Body of pancreas (tissue), 4 donors: ENCODE results near the gene KRT8. TPM values are rescaled to one million over a fixed set of nuclear protein-coding genes. Genes with fewer than 3 reads are reported as not detected.
A peak's percentile ranks its signal among the peaks of the same experiment; 100 is the strongest.

Experiments
- ATAC-seq: fragments of 150-250 bp; one replicate; pipeline ENCODE4 v1.9.1; 2016
- DNase-seq, 4 donors: peaks; one replicate each; pipeline ENCODE4 v3.0.0-alpha.2; 2019
- H3K27ac ChIP-seq, 4 donors: fragments of 200-600 bp; sonication (generic); 1 replicate in 3 of 4; 2 replicates in 1 of 4; pipeline versions ENCODE4 v1.5.1 to v1.6.1; 2016 to 2019; ENCODE audit warnings: mild to moderate bottlenecking in 1 of 4, mixed read lengths in 1 of 4, moderate library complexity in 1 of 4
- H3K27me3 ChIP-seq, 2 donors: fragments of 200-600 bp; sonication (generic); one replicate each; pipeline ENCODE4 v1.6.0; 2016; ENCODE audit warnings: mild to moderate bottlenecking in 1 of 2
- H3K36me3 ChIP-seq, 2 donors: fragments of 200-600 bp; sonication (generic); replicated peaks in 1 of 2; 2 replicates each; pipeline ENCODE4 v1.5.1; 2016; ENCODE audit warnings: low read depth in 2 of 2; ENCODE audit not compliant: insufficient read depth in 1 of 2
- H3K4me1 ChIP-seq: fragments of 200-600 bp; sonication (generic); one replicate; pipeline ENCODE4 v1.6.0; 2016
- H3K4me3 ChIP-seq, 2 donors: fragments of 200-600 bp; sonication (generic); 1 replicate in 1 of 2; 2 replicates in 1 of 2; pipeline ENCODE4 v1.5.1; 2016 to 2019
- H3K9me3 ChIP-seq, 3 donors: fragments of 200-600 bp; sonication (generic); 1 replicate in 2 of 3; 2 replicates in 1 of 3; pipeline ENCODE4 v1.5.1; 2016
- CTCF ChIP-seq, 7 experiments: fragments of 450-650 bp in 4 of 7; fragments of 200-600 bp in 3 of 7; sonication (generic) in 3 of 7; IDR thresholded peaks; one replicate each; pipeline ENCODE4 v1.5.1; 2016 to 2019; ENCODE audit warnings: antibody characterized with exemption in 7 of 7
- POLR2A ChIP-seq, 3 donors: fragments of 450-650 bp; IDR thresholded peaks; one replicate each; pipeline ENCODE4 v1.6.1; 2016; ENCODE audit warnings: antibody characterized with exemption in 3 of 3, mild to moderate bottlenecking in 2 of 3
- WGBS, 2 donors: methylation state at CpG; one replicate each; pipeline ENCODE4 v1.1.5; 2017; 5-methylcytosine and 5-hydroxymethylcytosine counted together
- intact Hi-C: fragments of 100-400 bp; cut with DNase I; formaldehyde crosslinking; loops from one replicate; pipeline ENCODE4 v1.15.1; 2023
- total RNA-seq, 2 donors: library from RNA; depleted of rRNA; stranded (reverse); fragments of >200 nt; gene quantifications; one replicate each; pipeline ENCODE4 v1.1.0, GENCODE V29; 2016

The KRT8 gene
- total RNA-seq, 2 donors from 2014 or later = 394 to 455 TPM

- DNase-seq (peak in 2 of 4 donors; percentile 28 to 57), ATAC-seq (no peak)
- Histone ChIP-seq H3K9me3 (no peaks in the 10 kb centered on the region), H3K4me3 (no peak overlapping the region), H3K4me1 (peaks cover 77% of the 10 kb centered on the region), H3K27ac (peak overlapping the region; percentile 32 to 98 (median 96)), H3K27me3 (no peaks in the 10 kb centered on the region), H3K36me3 (peaks cover 10 to 31% of the 10 kb centered on the region in 2 donors)
- 56 to 61% methylated on average over 8 to 9 of the region's 9 CpGs for WGBS, 2 donors
- intact Hi-C loops = no loop called here
- TF ChIP-seq CTCF (IDR thresholded peaks at IDR 0.05) (no peak), POLR2A (IDR thresholded peaks at IDR 0.05) (peak in 1 of 3 donors; percentile 25)
These were observed 4.5 kb downstream of the KRT8 start for GRCh38 chr12:52900166-52900895.

- Histone ChIP-seq H3K36me3 (peaks cover 10 to 31% of the 10 kb centered on the region in 2 donors), H3K27me3 (no peaks in the 10 kb centered on the region), H3K4me1 (peaks cover 76% of the 10 kb centered on the region), H3K27ac (peak overlapping the region in 3 of 4 donors; percentile 95 to 98 (median 96)), H3K4me3 (no peak overlapping the region), H3K9me3 (no peaks in the 10 kb centered on the region)
- DNase-seq = peak in 2 of 4 donors; percentile 25 to 42
- WGBS, 2 donors = 87 to 90% methylated on average over 13 of the region's 13 CpGs
- TF ChIP-seq POLR2A (IDR thresholded peaks at IDR 0.05) (peak in 1 of 3 donors; percentile 9), CTCF (IDR thresholded peaks at IDR 0.05) (no peak)
- intact Hi-C loops = loop anchor here (5.0 kb wide), 1 partner anchor 68 kb away; no protein-coding TSS in a partner anchor
- ATAC-seq = no peak
These were observed 5.4 kb downstream of the KRT8 start for GRCh38 chr12:52899338-52900035.

GRCh38 chr12:52896190-52897100 is 8.4 kb downstream of the KRT8 start:
- DNase-seq (peak in 2 of 4 donors; percentile 27 to 34), ATAC-seq (peak; percentile 12)
- peak overlapping the region; percentile 47 to 67 (median 56) for H3K27ac ChIP-seq
- no peaks in the 10 kb centered on the region for H3K9me3 ChIP-seq
- WGBS, 2 donors = 51 to 53% methylated on average over 3 of the region's 3 CpGs
- H3K36me3 ChIP-seq = peaks cover 10 to 31% of the 10 kb centered on the region in 2 donors
- H3K4me1 ChIP-seq = peaks cover 63% of the 10 kb centered on the region
- H3K4me3 ChIP-seq = no peak overlapping the region
- no peaks in the 10 kb centered on the region for H3K27me3 ChIP-seq
- intact Hi-C loops = loop anchor here (5.0 kb wide), 1 partner anchor 71 kb away; no protein-coding TSS in a partner anchor
- no peak for TF ChIP-seq POLR2A (IDR thresholded peaks at IDR 0.05)
- TF ChIP-seq CTCF (IDR thresholded peaks at IDR 0.05) = no peak

- Histone ChIP-seq H3K27ac (peak overlapping the region; percentile 47 to 67 (median 56)), H3K9me3 (no peaks in the 10 kb centered on the region), H3K27me3 (no peaks in the 10 kb centered on the region), H3K36me3 (peaks cover 10 to 29% of the 10 kb centered on the region in 2 donors), H3K4me3 (no peak overlapping the region), H3K4me1 (peaks cover 56% of the 10 kb centered on the region)
- intact Hi-C loops = loop anchor here (5.0 kb wide), 1 partner anchor 72 kb away; no protein-coding TSS in a partner anchor
- ATAC-seq (peak; percentile 24), DNase-seq (peak in 3 of 4 donors; percentile 28 to 47 (median 41))
- TF ChIP-seq POLR2A (IDR thresholded peaks at IDR 0.05) = peak in 2 of 3 donors; percentile 17 to 22
- TF ChIP-seq CTCF (IDR thresholded peaks at IDR 0.05) = no peak
- WGBS, 2 donors = 46 to 50% methylated on average over 2 of the region's 2 CpGs
These were observed 9.1 kb downstream of the KRT8 start for GRCh38 chr12:52895726-52896189.
